Measurements from ENCODE around the gene LOXL4.

DNA sequence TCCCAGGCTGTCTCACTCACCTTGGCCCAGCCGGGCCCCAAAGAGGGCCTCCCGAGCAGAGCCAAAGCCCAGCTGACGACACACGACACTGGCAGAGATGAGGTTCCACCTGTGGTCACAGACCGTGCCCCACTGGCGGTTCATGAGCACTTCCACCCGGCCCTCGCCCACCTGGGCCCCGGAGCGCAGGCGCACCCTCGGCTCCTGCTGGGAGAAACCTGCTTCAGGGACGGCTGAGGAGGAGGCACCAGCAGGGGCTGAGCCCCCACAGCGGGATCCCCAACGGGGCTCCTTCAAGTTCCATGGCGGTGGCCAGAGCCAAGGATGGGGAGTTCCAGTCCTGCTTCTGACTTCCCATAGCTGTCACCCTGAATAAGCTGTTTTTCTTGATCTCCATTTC lies 10.0 kb downstream of the LOXL4 start:
- no peak for TF ChIP-seq POLR2A (IDR thresholded peaks at IDR 0.05)
- TF ChIP-seq, protein P1, sequence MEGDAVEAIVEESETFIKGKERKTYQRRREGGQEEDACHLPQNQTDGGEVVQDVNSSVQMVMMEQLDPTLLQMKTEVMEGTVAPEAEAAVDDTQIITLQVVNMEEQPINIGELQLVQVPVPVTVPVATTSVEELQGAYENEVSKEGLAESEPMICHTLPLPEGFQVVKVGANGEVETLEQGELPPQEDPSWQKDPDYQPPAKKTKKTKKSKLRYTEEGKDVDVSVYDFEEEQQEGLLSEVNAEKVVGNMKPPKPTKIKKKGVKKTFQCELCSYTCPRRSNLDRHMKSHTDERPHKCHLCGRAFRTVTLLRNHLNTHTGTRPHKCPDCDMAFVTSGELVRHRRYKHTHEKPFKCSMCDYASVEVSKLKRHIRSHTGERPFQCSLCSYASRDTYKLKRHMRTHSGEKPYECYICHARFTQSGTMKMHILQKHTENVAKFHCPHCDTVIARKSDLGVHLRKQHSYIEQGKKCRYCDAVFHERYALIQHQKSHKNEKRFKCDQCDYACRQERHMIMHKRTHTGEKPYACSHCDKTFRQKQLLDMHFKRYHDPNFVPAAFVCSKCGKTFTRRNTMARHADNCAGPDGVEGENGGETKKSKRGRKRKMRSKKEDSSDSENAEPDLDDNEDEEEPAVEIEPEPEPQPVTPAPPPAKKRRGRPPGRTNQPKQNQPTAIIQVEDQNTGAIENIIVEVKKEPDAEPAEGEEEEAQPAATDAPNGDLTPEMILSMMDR (IDR thresholded peaks at IDR 0.05) = no peak
